SU-DHL-6 (cell line): ENCODE data around the gene AHSP.
"Not testable (repeated sequence)": the region's sequence is repeated elsewhere in the genome, so short reads cannot be mapped to it uniquely, and the experiment has no call there.

Experiments
- H2AFZ ChIP-seq: fragments of 200-600 bp; sonication (generic); 2 replicates; pipeline ENCODE4 v1.6.1; 2014; ENCODE audit warnings: low read depth, mild to moderate bottlenecking, moderate library complexity, mixed read lengths, antibody characterized with exemption, low read length; ENCODE audit not compliant: severe bottlenecking
- H3F3A ChIP-seq: fragments of 200-600 bp; shearing (Covaris generic); 2 replicates; pipeline ENCODE4 v1.6.0; 2016; ENCODE audit warnings: antibody characterized with exemption, mild to moderate bottlenecking; ENCODE audit not compliant: insufficient read depth
- H3K27ac ChIP-seq: fragments of 200-600 bp; sonication (generic); 2 replicates; pipeline ENCODE4 v1.5.1; 2016; ENCODE audit warnings: low read depth, mild to moderate bottlenecking, low read length, moderate library complexity, mixed read lengths
- H3K27me3 ChIP-seq: fragments of 200-600 bp; sonication (generic), shearing (Covaris generic); 2 replicates; pipeline ENCODE4 v1.6.0; 2014; ENCODE audit warnings: mild to moderate bottlenecking, low read length
- H3K36me3 ChIP-seq: fragments of 200-600 bp; sonication (generic); 2 replicates; pipeline ENCODE4 v1.6.1; 2014; ENCODE audit warnings: mild to moderate bottlenecking, low read length, mixed read lengths
- H3K4me2 ChIP-seq: fragments of 300-600, 200-600 bp; shearing (Covaris generic), sonication (generic); 2 replicates; pipeline ENCODE4 v1.6.0; 2014; ENCODE audit warnings: low read length, low read depth, mild to moderate bottlenecking; ENCODE audit not compliant: poor library complexity, severe bottlenecking
- H3K4me3 ChIP-seq: fragments of 200-600 bp; sonication (generic); 2 replicates; pipeline ENCODE4 v1.5.1; 2014; ENCODE audit warnings: antibody characterized with exemption, low read length, mild to moderate bottlenecking, mixed read lengths; ENCODE audit not compliant: insufficient read depth, poor library complexity, severe bottlenecking
- H3K79me2 ChIP-seq: fragments of 200-600 bp; sonication (generic); 2 replicates; pipeline ENCODE4 v1.6.1; 2014; ENCODE audit warnings: mild to moderate bottlenecking, low read length, moderate library complexity; ENCODE audit not compliant: insufficient read depth
- H3K9ac ChIP-seq: fragments of 200-600 bp; sonication (generic); 2 replicates; pipeline ENCODE4 v1.7.0; 2014; ENCODE audit warnings: mild to moderate bottlenecking, low read length
- H3K9me2 ChIP-seq: fragments of 200-600 bp; sonication (generic); replicated peaks from 2 replicates; pipeline ENCODE4 v1.6.1; 2014; ENCODE audit warnings: low read length; ENCODE audit not compliant: insufficient read depth
- H3K9me3 ChIP-seq: fragments of 200-600 bp; sonication (generic); 2 replicates; pipeline ENCODE4 v1.6.1; 2014; ENCODE audit warnings: low read length, mixed read lengths; ENCODE audit not compliant: insufficient read depth
- H4K20me1 ChIP-seq: fragments of 200-600 bp; sonication (generic); 2 replicates; pipeline ENCODE4 v1.6.1; 2014; ENCODE audit warnings: low read depth, mild to moderate bottlenecking, antibody characterized with exemption, low read length, moderate library complexity, mixed read lengths
- CTCF ChIP-seq: fragments of 200-600 bp; sonication (generic); IDR thresholded peaks from one replicate; pipeline ENCODE4 v1.5.1; 2017; ENCODE audit warnings: antibody characterized with exemption, mild to moderate bottlenecking, low read length, moderate library complexity; ENCODE audit not compliant: insufficient read depth, poor library complexity, severe bottlenecking
- EZH2phosphoT487 ChIP-seq: fragments of 200-600 bp; sonication (generic), shearing (Covaris generic); conservative IDR thresholded peaks from 2 replicates; pipeline ENCODE4 v1.6.1; 2018; ENCODE audit warnings: mild to moderate bottlenecking, antibody characterized with exemption, low read length, moderate library complexity, mixed read lengths

The AHSP gene

GRCh38 chr16:31480851-31481536 lies 46.7 kb upstream of the AHSP start:
- Histone ChIP-seq H3K27me3 (no peaks in the 10 kb centered on the region), H2AFZ (no peak overlapping the region), H3K4me3 (no peak overlapping the region), H3K4me2 (no peak overlapping the region), H3F3A (no peaks in the 10 kb centered on the region), H3K9me3 (no peaks in the 10 kb centered on the region), H3K79me2 (no peaks in the 10 kb centered on the region), H3K36me3 (no peaks in the 10 kb centered on the region), H3K9me2 (no peaks in the 10 kb centered on the region), H4K20me1 (no peaks in the 10 kb centered on the region), H3K27ac (no peak overlapping the region), H3K9ac (no peak overlapping the region)
- no peak for TF ChIP-seq CTCF
- TF ChIP-seq EZH2phosphoT487: no peak

GRCh38 chr16:31483081-31483480 lies 44.6 kb upstream of the AHSP start, which contains the start of gene SLC5A2:
TSS of gene SLC5A2 (plus strand) at chr16:31483123. CDS start at chr16:31483137, 14 bp downstream.
- no peaks in the 10 kb centered on the region for H3K36me3 ChIP-seq
- H3F3A ChIP-seq: no peaks in the 10 kb centered on the region
- no peaks in the 10 kb centered on the region for H3K79me2 ChIP-seq
- H4K20me1 ChIP-seq: no peaks in the 10 kb centered on the region
- TF ChIP-seq CTCF: no peak
- no peak for TF ChIP-seq EZH2phosphoT487
- H3K9ac ChIP-seq: no peak within 1 kb of the TSS
- no peaks in the 10 kb centered on the region for H3K27me3 ChIP-seq
- H3K9me3 ChIP-seq: no peaks in the 10 kb centered on the region
- H3K9me2 ChIP-seq: no peaks in the 10 kb centered on the region
- H3K27ac ChIP-seq: no peak within 1 kb of the TSS
- H2AFZ ChIP-seq: no peak within 1 kb of the TSS
- H3K4me2 ChIP-seq: no peak within 1 kb of the TSS
- H3K4me3 ChIP-seq: no peak within 1 kb of the TSS

GRCh38 chr16:31484048-31484447 lies 43.7 kb upstream of the AHSP start:
- H3K4me3 ChIP-seq, H3K36me3 ChIP-seq, H3K79me2 ChIP-seq, H3K9ac ChIP-seq, H3K4me2 ChIP-seq, H3F3A ChIP-seq, H3K9me2 ChIP-seq, H2AFZ ChIP-seq, H3K27ac ChIP-seq, H3K9me3 ChIP-seq, H4K20me1 ChIP-seq, H3K27me3 ChIP-seq: not testable (repeated sequence)

GRCh38 chr16:31484491-31485171 lies 43.1 kb upstream of the AHSP start:
- H3K4me3 ChIP-seq: no peak overlapping the region
- no peak overlapping the region for H3K4me2 ChIP-seq
- H3K9ac ChIP-seq: no peak overlapping the region
- H3K9me2 ChIP-seq: no peaks in the 10 kb centered on the region
- no peak overlapping the region for H2AFZ ChIP-seq
- H3F3A ChIP-seq: no peaks in the 10 kb centered on the region
- H3K9me3 ChIP-seq: no peaks in the 10 kb centered on the region
- no peaks in the 10 kb centered on the region for H4K20me1 ChIP-seq
- no peaks in the 10 kb centered on the region for H3K79me2 ChIP-seq
- H3K27me3 ChIP-seq: no peaks in the 10 kb centered on the region
- no peak for TF ChIP-seq CTCF
- no peak for TF ChIP-seq EZH2phosphoT487
- H3K36me3 ChIP-seq: no peaks in the 10 kb centered on the region
- no peak overlapping the region for H3K27ac ChIP-seq
